Aorta (tissue), 5 donors: ENCODE data around the gene B4GALT3. TPM values are rescaled to one million over a fixed set of nuclear protein-coding genes. Genes with fewer than 3 reads are reported as not detected.

Experiments
- ATAC-seq: fragments of 200-7000 bp; cut with Tn5 transposase; one replicate; pipeline ENCODE4 v1.9.1; 2022; ENCODE audit warnings: moderate library complexity; ENCODE audit not compliant: low FRiP score
- DNase-seq, 2 donors: peaks; one replicate each; pipeline ENCODE4 v3.0.0-alpha.2; 2020
- H3K27ac ChIP-seq, 2 donors: one replicate each; pipeline ENCODE4 v1.5.1; 2013; ENCODE audit warnings: low read length in 2 of 2, mild to moderate bottlenecking in 2 of 2, moderate library complexity in 2 of 2, control low read depth in 1 of 2, inconsistent platforms in 1 of 2, low read depth in 1 of 2
- H3K27me3 ChIP-seq, 2 donors: one replicate each; pipeline ENCODE4 v1.6.1; 2013; ENCODE audit warnings: control low read depth in 1 of 2, low read length in 1 of 2, mild to moderate bottlenecking in 1 of 2, moderate library complexity in 1 of 2; ENCODE audit not compliant: insufficient read depth in 2 of 2, control insufficient read depth in 1 of 2
- H3K36me3 ChIP-seq, 2 donors: one replicate each; pipeline ENCODE4 v1.6.1; 2013; ENCODE audit warnings: control low read depth in 1 of 2, low read length in 1 of 2, mild to moderate bottlenecking in 1 of 2; ENCODE audit not compliant: insufficient read depth in 2 of 2, control insufficient read depth in 1 of 2
- H3K4me1 ChIP-seq, 2 donors: one replicate each; pipeline ENCODE4 v1.6.1; 2013; ENCODE audit warnings: low read length in 2 of 2, control low read depth in 1 of 2, mild to moderate bottlenecking in 1 of 2, moderate library complexity in 1 of 2; ENCODE audit not compliant: insufficient read depth in 2 of 2, control insufficient read depth in 1 of 2
- H3K4me3 ChIP-seq, 2 donors: one replicate each; pipeline ENCODE4 v1.5.1; 2013; ENCODE audit warnings: low read length in 2 of 2, control low read depth in 1 of 2, mild to moderate bottlenecking in 1 of 2
- H3K9me3 ChIP-seq: one replicate; pipeline ENCODE4 v1.6.1; 2013; ENCODE audit warnings: mild to moderate bottlenecking, low read length; ENCODE audit not compliant: control insufficient read depth
- WGBS, 2 donors: extraction: QIAGEN DNeasy Blood & Tissue Kit; methylation state at CpG; one replicate each; pipeline ENCODE4 v1.1.7; 2013; 5-methylcytosine and 5-hydroxymethylcytosine counted together
- intact Hi-C, 2 donors: fragments of 100-400 bp; cut with DNase I; formaldehyde crosslinking; loops; one replicate each; pipeline versions ENCODE4 v1.14.2 to v1.15.0; 2022
- polyA plus RNA-seq, 2 donors: library from polyadenylated mRNA; stranded (reverse); fragments of 200-250 nt; gene quantifications; one replicate each; pipeline ENCODE4 v1.2.3, GENCODE V29; 2013
- total RNA-seq, 2 donors: library from RNA; stranded (reverse); fragmentation: NEBNext Ultra II Directional; extraction: Animal tissue kit (Norgen Biotek cat#: 25700); gene quantifications; one replicate each; pipeline ENCODE4 v1.2.1, GENCODE V29; 2021
- donor health status: healthy with polysubstance abuse.
- donor health status: Bipolar disorder and iron deficiency.
- donor health status: DM: no; HTN: no; CAD: no.
- donor health status: DM: no; HTN: no; CAD: no.
- donor health status: DM: yes; HTN: yes; CAD: no.

Gene B4GALT3
- total and polyA plus RNA-seq, 4 donors = 13.9 to 29.8 (median 24.9) TPM

- intact Hi-C loops = no loop called here
- no peak overlapping the region for H3K27ac ChIP-seq
- no peaks in the 10 kb centered on the region for H3K27me3 ChIP-seq
- no peaks in the 10 kb centered on the region for H3K4me1 ChIP-seq
- peak in 1 of 2 donors; percentile 54 for DNase-seq
- H3K9me3 ChIP-seq = no peaks in the 10 kb centered on the region
- WGBS, 2 donors = 69 to 72% methylated on average over 6 of the region's 6 CpGs
- ATAC-seq = no peak
- no peak overlapping the region for H3K4me3 ChIP-seq
- no peaks in the 10 kb centered on the region for H3K36me3 ChIP-seq
Observed at GRCh38 chr1:161222175-161223019, 45.1 kb upstream of the B4GALT3 start.

GRCh38 chr1:161220002-161220401 lies 42.7 kb upstream of the B4GALT3 start:
- intact Hi-C loops = no loop called here
- Histone ChIP-seq H3K4me3 (no peak overlapping the region), H3K27me3 (no peaks in the 10 kb centered on the region), H3K27ac (no peak overlapping the region), H3K9me3 (no peaks in the 10 kb centered on the region), H3K4me1 (no peaks in the 10 kb centered on the region), H3K36me3 (no peaks in the 10 kb centered on the region)
- 82 to 89% methylated on average over 5 of the region's 5 CpGs for WGBS, 2 donors
- peak in 1 of 2 donors; percentile 13 for DNase-seq
- no peak for ATAC-seq

GRCh38 chr1:161219078-161219892 lies 42.0 kb upstream of the B4GALT3 start:
- H3K4me1 ChIP-seq = no peaks in the 10 kb centered on the region
- DNase-seq = peak in 1 of 2 donors; percentile 2
- H3K9me3 ChIP-seq = no peaks in the 10 kb centered on the region
- peaks cover 0 to 1% of the 10 kb centered on the region in 2 donors for H3K36me3 ChIP-seq
- no peak overlapping the region for H3K27ac ChIP-seq
- ATAC-seq = no peak
- H3K27me3 ChIP-seq = no peaks in the 10 kb centered on the region
- intact Hi-C loops = no loop called here
- no peak overlapping the region for H3K4me3 ChIP-seq
- WGBS, 2 donors = 82 to 85% methylated on average over 5 of the region's 5 CpGs

- Histone ChIP-seq H3K27ac (no peak overlapping the region), H3K4me3 (no peak overlapping the region), H3K9me3 (no peaks in the 10 kb centered on the region), H3K4me1 (no peaks in the 10 kb centered on the region), H3K27me3 (no peaks in the 10 kb centered on the region), H3K36me3 (peaks cover 4% of the 10 kb centered on the region in 2 donors)
- 72 to 76% methylated on average over 8 of the region's 8 CpGs for WGBS, 2 donors
- intact Hi-C loops = no loop called here
- DNase-seq = peak; percentile 21 to 40
- ATAC-seq = no peak
Observed at GRCh38 chr1:161218301-161219077, 41.2 kb upstream of the B4GALT3 start.

GRCh38 chr1:161217831-161218230 lies 40.5 kb upstream of the B4GALT3 start:
- Histone ChIP-seq H3K9me3 (no peaks in the 10 kb centered on the region), H3K36me3 (peaks cover 4 to 8% of the 10 kb centered on the region in 2 donors), H3K4me3 (no peak overlapping the region), H3K27me3 (no peaks in the 10 kb centered on the region), H3K27ac (no peak overlapping the region), H3K4me1 (no peaks in the 10 kb centered on the region)
- intact Hi-C loops = no loop called here
- WGBS, 2 donors = 84 to 85% methylated on average over 6 of the region's 6 CpGs
- ATAC-seq (no peak), DNase-seq (peak; percentile 47 to 61)

GRCh38 chr1:161216945-161217712 lies 39.8 kb upstream of the B4GALT3 start:
- no peak overlapping the region for H3K4me3 ChIP-seq
- ATAC-seq (no peak), DNase-seq (peak; percentile 33 to 65)
- no peaks in the 10 kb centered on the region for H3K27me3 ChIP-seq
- intact Hi-C loops = no loop called here
- H3K4me1 ChIP-seq = no peaks in the 10 kb centered on the region
- H3K27ac ChIP-seq = peak overlapping the region in 1 of 2 donors; percentile 13
- H3K9me3 ChIP-seq = no peaks in the 10 kb centered on the region
- peaks cover 4 to 8% of the 10 kb centered on the region in 2 donors for H3K36me3 ChIP-seq
- WGBS, 2 donors = 34 to 36% methylated on average over 7 of the region's 7 CpGs

GRCh38 chr1:161215076-161215475 lies 37.8 kb upstream of the B4GALT3 start, which contains the start of gene FCER1G:
Gene FCER1G (plus strand): TSS chr1:161215295. CDS start chr1:161215322, 27 bp downstream.
- Histone ChIP-seq H3K36me3 (peaks cover 8% of the 10 kb centered on the region in 2 donors), H3K27ac (no peak within 1 kb of the TSS)
- ATAC-seq = peak; percentile 19

More at GRCh38 chr1:161215076-161215475, 37.8 kb upstream of the B4GALT3 start, which contains the start of gene FCER1G:
- Histone ChIP-seq H3K4me1 (no peaks in the 10 kb centered on the region), H3K27me3 (no peaks in the 10 kb centered on the region), H3K9me3 (no peaks in the 10 kb centered on the region), H3K4me3 (no peak within 1 kb of the TSS)
- DNase-seq = peak in 1 of 2 donors; percentile 88
- WGBS, 2 donors = 88 to 93% methylated on average over 10 of the region's 10 CpGs
- intact Hi-C loops = no loop called here
